Measurements from ENCODE around the gene NOMO2.
"Not testable (repeated sequence)": the region's sequence is repeated elsewhere in the genome, so short reads cannot be mapped to it uniquely, and the experiment has no call there.

DNA sequence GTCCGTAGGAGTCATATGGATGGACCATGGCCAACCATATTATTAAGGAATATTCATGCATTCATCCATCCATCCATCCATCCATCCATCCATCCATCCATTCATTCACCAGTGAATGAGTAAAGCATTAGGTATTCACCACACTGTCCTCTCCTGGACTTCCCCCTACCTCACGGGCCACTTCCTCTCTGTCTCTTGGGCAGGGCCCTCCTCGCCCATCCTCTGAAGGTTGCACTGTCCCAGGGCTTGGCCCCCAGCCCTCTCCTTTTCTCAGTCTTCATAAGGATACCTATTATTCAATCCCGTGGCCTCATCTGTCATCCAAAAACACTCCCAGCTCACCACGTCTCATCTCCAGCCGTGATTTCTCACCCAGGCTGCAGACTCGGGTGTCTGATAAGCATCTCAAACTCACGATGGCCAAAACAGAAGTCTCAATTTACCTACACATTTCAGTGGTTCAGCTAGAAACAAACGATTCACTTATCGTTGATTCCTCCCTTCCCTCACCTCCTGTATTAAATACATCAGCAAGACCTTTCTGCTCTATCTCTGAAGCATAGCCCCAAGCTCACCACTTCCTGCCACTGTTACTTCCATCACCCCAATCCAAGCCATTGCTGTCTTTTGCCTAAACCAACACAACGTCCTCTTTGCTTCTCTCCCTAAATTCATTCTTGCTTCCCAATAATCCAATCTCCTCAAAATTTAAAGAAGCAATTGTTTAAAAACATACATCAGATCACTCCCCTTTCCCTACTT, 152.2 kb downstream of the NOMO2 start:
- TF ChIP-seq CTCF (IDR thresholded peaks at IDR 0.05 in 4 of 5, conservative IDR thresholded peaks at IDR 0.05 in 1 of 5); POLR2A (IDR thresholded peaks at IDR 0.05): not testable (repeated sequence)
